CD8-positive, alpha-beta memory T cell (primary cell): Measurements from ENCODE around the gene CISH. TPM values are rescaled to one million over a fixed set of nuclear protein-coding genes. Genes with fewer than 3 reads are reported as not detected.

Experiments
- CTCF ChIA-PET: fragments of 350-600 bp; sonication (Branson Sonifier 250); formaldehyde crosslinking; loops from one replicate; lab custom pipeline; 2021; ENCODE audit warnings: antibody characterized with exemption; lab: Charles Lee
- POLR2A ChIA-PET: fragments of 350-600 bp; sonication (Branson Sonifier 250); formaldehyde crosslinking; loops from one replicate; lab custom pipeline; 2021; ENCODE audit warnings: antibody characterized with exemption; lab: Charles Lee
- DNase-seq, 5 donors: peaks; one replicate each; pipeline versions ENCODE4 v3.0.0 to v3.0.0-alpha.2; 2020 to 2022; ENCODE audit warnings: mixed read lengths in 1 of 5
- H3K27ac ChIP-seq: one replicate; pipeline ENCODE4 v1.7.0; 2013; ENCODE audit warnings: low read depth, mild to moderate bottlenecking, low read length, moderate library complexity
- H3K27me3 ChIP-seq: 2 replicates; pipeline ENCODE4 v1.7.0; 2013; ENCODE audit warnings: low read length, mild to moderate bottlenecking; ENCODE audit not compliant: insufficient read depth, poor library complexity, severe bottlenecking
- H3K36me3 ChIP-seq: 2 replicates; pipeline ENCODE4 v1.7.0; 2013; ENCODE audit warnings: mild to moderate bottlenecking, low read length, moderate library complexity; ENCODE audit not compliant: insufficient read depth
- H3K4me1 ChIP-seq: 2 replicates; pipeline ENCODE4 v1.7.0; 2013; ENCODE audit warnings: mild to moderate bottlenecking, low read length, moderate library complexity; ENCODE audit not compliant: insufficient read depth
- H3K4me3 ChIP-seq: 2 replicates; pipeline ENCODE4 v1.7.0; 2013; ENCODE audit warnings: mild to moderate bottlenecking, low read length
- H3K9me3 ChIP-seq: 2 replicates; pipeline ENCODE4 v1.7.0; 2013; ENCODE audit warnings: mild to moderate bottlenecking, low read length
- H3K27ac Mint-ChIP-seq, 8 donors: one replicate each; pipeline ENCODE4 v1.8.0; 2020 to 2021; ENCODE audit warnings: mixed read lengths in 8 of 8, mild to moderate bottlenecking in 6 of 8, inconsistent platforms in 3 of 8, moderate library complexity in 3 of 8
- H3K27me3 Mint-ChIP-seq, 2 donors: one replicate each; pipeline ENCODE4 v1.8.0; 2020 to 2021; ENCODE audit warnings: mixed read lengths in 2 of 2, mild to moderate bottlenecking in 1 of 2, moderate library complexity in 1 of 2
- H3K36me3 Mint-ChIP-seq, 3 donors: one replicate each; pipeline ENCODE4 v1.8.0; 2020 to 2021; ENCODE audit warnings: mixed read lengths in 3 of 3, inconsistent platforms in 1 of 3, mild to moderate bottlenecking in 1 of 3
- H3K4me1 Mint-ChIP-seq, 3 donors: one replicate each; pipeline ENCODE4 v1.8.0; 2020 to 2021; ENCODE audit warnings: mixed read lengths in 3 of 3, inconsistent platforms in 1 of 3, mild to moderate bottlenecking in 1 of 3
- H3K4me3 Mint-ChIP-seq, 7 donors: one replicate each; pipeline ENCODE4 v1.8.0; 2020 to 2021; ENCODE audit warnings: mixed read lengths in 7 of 7, mild to moderate bottlenecking in 6 of 7, moderate library complexity in 4 of 7, inconsistent platforms in 2 of 7
- H3K9me3 Mint-ChIP-seq, 5 donors: one replicate each; pipeline ENCODE4 v1.8.0; 2020 to 2022; ENCODE audit warnings: mixed read lengths in 5 of 5, mild to moderate bottlenecking in 3 of 5, moderate library complexity in 2 of 5, inconsistent platforms in 1 of 5
- polyA plus RNA-seq: library from polyadenylated mRNA; unstranded; fragments of 300-500 nt; fragmentation: Illumina TruSeq; gene quantifications from one replicate; pipeline ENCODE4 v1.2.3, GENCODE V29; 2021
- total RNA-seq, 2 experiments: library from RNA; stranded (reverse); gene quantifications; one replicate each; pipeline ENCODE4 v1.2.3, GENCODE V29; 2021

The CISH gene
- total and polyA plus RNA-seq, 3 experiments from 2014 or later: 92.8 to 222 (median 216) TPM

DNA sequence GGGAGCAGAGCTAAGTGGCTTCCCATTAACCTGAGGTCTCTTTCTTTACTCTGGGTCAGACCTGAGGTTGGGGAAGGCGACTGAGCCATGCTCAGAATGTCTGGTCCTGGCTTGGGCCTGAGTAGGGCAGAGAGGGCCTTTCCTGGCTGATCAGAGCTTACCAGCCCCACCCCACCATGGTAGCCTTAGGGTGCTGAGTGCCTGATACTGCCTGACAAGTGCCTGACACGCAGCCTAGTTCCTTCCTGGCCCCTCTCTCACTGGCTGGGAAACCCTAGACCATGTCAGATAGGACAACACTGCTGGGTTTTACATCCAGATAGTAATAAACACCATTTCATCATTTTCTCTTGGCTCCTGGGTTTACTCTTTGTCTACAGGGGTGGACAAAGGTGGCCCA lies 37.4 kb upstream of the CISH start:
- peaks cover 0 to 57% (median 8%) of the 10 kb centered on the region in 3 donors for H3K36me3 Mint-ChIP-seq
- peaks cover 23% of the 10 kb centered on the region for H3K36me3 ChIP-seq
- H3K9me3 Mint-ChIP-seq: no peaks in the 10 kb centered on the region
- H3K27me3 Mint-ChIP-seq: no peaks in the 10 kb centered on the region
- ChIA-PET POLR2A (no interaction called here), CTCF (interaction anchor here (15.8 kb wide), 1 partner anchor 29 kb away, joined by 277 read pairs; the partner anchor contains the start of genes CISH and MAPKAPK3)
- H3K27me3 ChIP-seq: no peaks in the 10 kb centered on the region
- H3K4me3 ChIP-seq: no peak overlapping the region
- peaks cover 3% of the 10 kb centered on the region for H3K4me1 ChIP-seq
- no peak for DNase-seq
- H3K27ac ChIP-seq: no peak overlapping the region
- H3K27ac Mint-ChIP-seq: peak overlapping the region in 3 of 8 donors; percentile 23 to 34 (median 32)
- no peak overlapping the region for H3K4me3 Mint-ChIP-seq
- H3K9me3 ChIP-seq: no peaks in the 10 kb centered on the region
- H3K4me1 Mint-ChIP-seq: peaks cover 0 to 3% (median 0%) of the 10 kb centered on the region in 3 donors

DNA sequence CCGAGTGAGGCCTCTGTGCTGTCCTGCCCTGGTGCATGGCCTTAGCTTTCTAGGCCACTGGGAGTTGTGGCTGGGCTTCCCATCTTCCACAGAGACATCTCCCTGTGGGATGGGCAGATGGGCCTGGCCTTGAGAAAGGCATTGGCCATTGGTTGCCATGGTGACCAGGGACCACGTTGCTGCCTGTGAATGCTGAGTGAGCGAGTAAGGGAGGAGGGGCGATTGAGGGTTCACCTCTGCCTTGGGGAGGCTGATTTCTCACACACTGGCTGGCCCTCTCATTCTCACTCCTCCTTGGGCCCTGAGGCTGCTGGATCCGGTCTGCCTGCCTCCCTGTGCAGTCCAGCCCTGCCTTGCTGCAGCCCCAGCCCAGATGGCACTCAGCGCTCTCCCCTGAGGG lies 36.7 kb upstream of the CISH start:
- no peak overlapping the region for H3K4me3 ChIP-seq
- Mint-ChIP-seq H3K36me3 (peaks cover 0 to 63% (median 8%) of the 10 kb centered on the region in 3 donors), H3K27me3 (no peaks in the 10 kb centered on the region), H3K4me3 (no peak overlapping the region), H3K4me1 (peaks cover 0 to 3% (median 0%) of the 10 kb centered on the region in 3 donors), H3K27ac (peak overlapping the region in 3 of 8 donors; percentile 9 to 87 (median 43)), H3K9me3 (no peaks in the 10 kb centered on the region)
- POLR2A ChIA-PET: no interaction called here
- H3K27me3 ChIP-seq: no peaks in the 10 kb centered on the region
- no peak overlapping the region for H3K27ac ChIP-seq
- DNase-seq: no peak
- no peaks in the 10 kb centered on the region for H3K9me3 ChIP-seq
- CTCF ChIA-PET: interaction anchor here (15.8 kb wide), 1 partner anchor 29 kb away, joined by 277 read pairs; the partner anchor contains the start of genes CISH and MAPKAPK3
- peaks cover 3% of the 10 kb centered on the region for H3K4me1 ChIP-seq
- H3K36me3 ChIP-seq: peaks cover 26% of the 10 kb centered on the region

DNA sequence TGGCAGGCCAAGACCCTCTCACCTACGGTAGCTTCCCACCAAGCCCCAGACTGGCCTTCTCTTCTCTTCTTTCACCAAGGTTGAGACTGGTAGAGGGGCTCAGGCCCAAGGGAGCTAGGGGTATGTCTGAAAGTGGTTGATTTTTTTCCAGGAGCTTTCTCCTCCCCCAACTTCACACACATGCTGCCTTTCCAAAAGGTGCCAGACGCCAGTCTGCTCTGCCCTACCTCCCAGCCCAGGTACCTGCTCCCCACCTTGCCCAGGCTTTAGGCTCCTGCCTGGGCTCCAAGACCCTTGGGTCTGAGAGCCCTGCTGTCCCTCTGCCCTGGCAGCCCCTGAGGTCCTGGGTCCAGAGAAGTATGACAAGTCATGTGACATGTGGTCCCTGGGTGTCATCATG lies 33.8 kb upstream of the CISH start:
- no peaks in the 10 kb centered on the region for H3K27me3 ChIP-seq
- Mint-ChIP-seq H3K27me3 (no peaks in the 10 kb centered on the region), H3K4me1 (no peaks in the 10 kb centered on the region), H3K4me3 (no peak overlapping the region), H3K27ac (peak overlapping the region in 2 of 8 donors; percentile 74 to 86), H3K9me3 (no peaks in the 10 kb centered on the region), H3K36me3 (peaks cover 0 to 91% (median 8%) of the 10 kb centered on the region in 3 donors)
- no peaks in the 10 kb centered on the region for H3K4me1 ChIP-seq
- no peak overlapping the region for H3K4me3 ChIP-seq
- no peak overlapping the region for H3K27ac ChIP-seq
- POLR2A ChIA-PET: no interaction called here
- CTCF ChIA-PET: interaction anchor here (1.5 to 15.8 kb wide), 2 partner anchors 12 to 26 kb away, joined by 3 to 277 read pairs; partner anchors contain the start of genes CISH and MAPKAPK3
- H3K9me3 ChIP-seq: no peaks in the 10 kb centered on the region
- H3K36me3 ChIP-seq: peaks cover 42% of the 10 kb centered on the region
- DNase-seq: no peak

DNA sequence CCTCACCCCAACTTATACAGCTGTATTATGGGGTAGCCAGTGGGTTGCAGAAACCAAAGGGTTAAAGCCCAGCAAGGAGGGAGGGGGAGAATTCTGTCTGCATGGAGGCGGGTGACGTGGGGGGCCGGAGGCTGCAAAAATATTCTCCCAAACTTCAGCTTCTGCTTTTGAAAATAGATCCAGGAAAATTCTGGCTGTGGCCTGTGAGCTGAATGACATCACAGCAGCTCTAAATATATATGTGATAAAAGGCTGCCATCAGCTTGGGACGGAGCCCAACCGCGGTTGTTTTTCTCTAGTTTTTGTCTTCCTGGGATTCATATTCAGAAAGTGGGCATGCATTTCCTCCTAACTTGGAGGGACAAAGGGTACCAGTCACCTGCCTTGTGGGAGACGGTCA lies 33.0 kb upstream of the CISH start:
- Mint-ChIP-seq H3K4me3 (no peak overlapping the region), H3K36me3 (peaks cover 0 to 96% (median 8%) of the 10 kb centered on the region in 3 donors), H3K27me3 (no peaks in the 10 kb centered on the region), H3K27ac (peak overlapping the region in 4 of 8 donors; percentile 6 to 81 (median 36)), H3K4me1 (no peaks in the 10 kb centered on the region), H3K9me3 (no peaks in the 10 kb centered on the region)
- POLR2A ChIA-PET: no interaction called here
- no peaks in the 10 kb centered on the region for H3K4me1 ChIP-seq
- no peak overlapping the region for H3K27ac ChIP-seq
- DNase-seq: no peak
- CTCF ChIA-PET: interaction anchor here (1.5 to 15.8 kb wide), 2 partner anchors 13 to 25 kb away, joined by 3 to 277 read pairs; partner anchors contain the start of genes CISH and MAPKAPK3
- no peak overlapping the region for H3K4me3 ChIP-seq
- H3K36me3 ChIP-seq: peaks cover 47% of the 10 kb centered on the region
- H3K9me3 ChIP-seq: no peaks in the 10 kb centered on the region
- H3K27me3 ChIP-seq: no peaks in the 10 kb centered on the region

DNA sequence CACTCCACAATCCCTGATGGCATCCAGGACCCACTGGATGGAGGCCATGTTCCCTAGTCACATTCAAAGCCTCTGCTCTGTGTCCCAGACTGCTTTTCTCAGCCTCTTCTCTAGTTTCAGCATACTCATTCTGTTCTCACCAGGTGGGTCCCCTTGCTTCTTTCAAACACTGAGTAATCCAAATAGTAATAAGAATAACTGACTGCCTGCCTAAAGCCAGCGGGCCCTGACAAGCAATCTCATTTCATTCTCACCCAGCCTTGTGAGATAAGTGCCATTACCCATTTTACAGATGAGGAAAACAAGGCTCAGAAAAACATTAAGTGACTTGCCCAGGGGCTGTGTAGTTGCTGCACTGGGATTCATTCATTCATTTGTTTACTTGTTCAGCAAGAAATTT lies 30.8 kb upstream of the CISH start:
- Histone ChIP-seq H3K27me3 (no peaks in the 10 kb centered on the region), H3K9me3 (no peaks in the 10 kb centered on the region), H3K27ac (no peak overlapping the region), H3K36me3 (peaks cover 36% of the 10 kb centered on the region), H3K4me1 (peaks cover 6% of the 10 kb centered on the region), H3K4me3 (no peak overlapping the region)
- Mint-ChIP-seq H3K27ac (peak overlapping the region in 2 of 8 donors; percentile 17 to 87), H3K4me1 (peaks cover 7 to 17% (median 9%) of the 10 kb centered on the region in 3 donors), H3K36me3 (peaks cover 0 to 92% (median 4%) of the 10 kb centered on the region in 3 donors), H3K27me3 (no peaks in the 10 kb centered on the region), H3K4me3 (no peak overlapping the region), H3K9me3 (no peaks in the 10 kb centered on the region)
- ChIA-PET CTCF (no interaction called here), POLR2A (no interaction called here)
- no peak for DNase-seq

DNA sequence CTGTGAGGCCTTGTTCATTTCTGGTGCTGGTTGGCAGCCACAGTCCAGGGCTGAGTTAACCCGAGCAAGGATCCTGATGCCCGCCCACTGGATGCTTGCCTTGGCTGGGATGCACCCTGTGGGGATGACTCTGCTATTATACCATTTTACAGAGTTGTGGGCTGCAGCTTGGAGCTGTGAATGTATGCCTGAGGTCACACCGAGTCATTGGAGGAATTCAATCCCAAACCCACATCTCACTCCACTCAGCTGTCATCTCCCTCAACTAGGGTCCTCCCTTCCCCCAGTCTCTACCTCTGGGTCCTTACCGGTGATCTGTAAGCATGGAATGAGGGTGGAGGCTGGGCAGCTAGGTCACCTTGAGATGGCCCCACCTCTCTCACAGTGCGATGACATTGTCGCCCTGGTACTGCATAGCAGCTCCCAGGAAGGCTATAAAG lies 27.5 kb upstream of the CISH start:
- H3K27ac ChIP-seq: no peak overlapping the region
- peaks cover 25% of the 10 kb centered on the region for H3K36me3 ChIP-seq
- DNase-seq: no peak
- Mint-ChIP-seq H3K27me3 (no peaks in the 10 kb centered on the region), H3K4me3 (no peak overlapping the region), H3K9me3 (no peaks in the 10 kb centered on the region), H3K36me3 (peaks cover 0 to 63% (median 0%) of the 10 kb centered on the region in 3 donors), H3K27ac (peak overlapping the region in 6 of 8 donors; percentile 38 to 87 (median 68)), H3K4me1 (peaks cover 26 to 40% (median 28%) of the 10 kb centered on the region in 3 donors)
- peaks cover 25% of the 10 kb centered on the region for H3K4me1 ChIP-seq
- no peaks in the 10 kb centered on the region for H3K27me3 ChIP-seq
- no peaks in the 10 kb centered on the region for H3K9me3 ChIP-seq
- ChIA-PET POLR2A (no interaction called here), CTCF (interaction anchor here (2.5 to 3.5 kb wide), 2 partner anchors 13 to 22 kb away, joined by 6 to 13 read pairs; partner anchors contain the start of gene MAPKAPK3)
- no peak overlapping the region for H3K4me3 ChIP-seq

DNA sequence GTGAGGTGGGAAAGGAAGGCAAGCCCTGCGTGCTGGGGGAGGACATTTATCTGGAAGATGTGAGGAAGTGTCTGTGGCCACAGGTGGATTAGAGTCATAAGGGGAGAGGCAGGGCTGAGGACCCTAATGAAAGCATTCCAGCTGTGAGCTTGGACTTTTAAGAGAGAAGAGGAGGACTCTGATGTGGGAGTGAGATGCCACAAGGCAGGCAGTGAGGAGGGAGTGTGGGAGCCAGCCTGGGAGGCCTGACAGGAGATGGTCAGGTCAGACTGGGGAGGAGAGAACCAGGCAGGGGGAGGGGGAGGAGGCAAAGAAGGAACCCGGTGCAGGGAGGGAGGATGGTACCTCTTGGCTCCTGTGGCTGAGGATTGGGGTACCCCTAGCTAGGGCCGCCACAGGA lies 26.4 kb upstream of the CISH start:
- Mint-ChIP-seq H3K4me1 (peaks cover 37 to 51% (median 40%) of the 10 kb centered on the region in 3 donors), H3K36me3 (peaks cover 0 to 54% (median 0%) of the 10 kb centered on the region in 3 donors), H3K27me3 (no peaks in the 10 kb centered on the region), H3K9me3 (no peaks in the 10 kb centered on the region), H3K27ac (peak overlapping the region; percentile 6 to 88 (median 69)), H3K4me3 (no peak overlapping the region)
- no peak overlapping the region for H3K27ac ChIP-seq
- CTCF ChIA-PET: interaction anchor here (2.5 to 3.5 kb wide), 2 partner anchors 15 to 21 kb away, joined by 6 to 13 read pairs; partner anchors contain the start of gene MAPKAPK3
- H3K27me3 ChIP-seq: no peaks in the 10 kb centered on the region
- peaks cover 33% of the 10 kb centered on the region for H3K4me1 ChIP-seq
- H3K36me3 ChIP-seq: peaks cover 21% of the 10 kb centered on the region
- POLR2A ChIA-PET: no interaction called here
- no peaks in the 10 kb centered on the region for H3K9me3 ChIP-seq
- H3K4me3 ChIP-seq: no peak overlapping the region
- no peak for DNase-seq

DNA sequence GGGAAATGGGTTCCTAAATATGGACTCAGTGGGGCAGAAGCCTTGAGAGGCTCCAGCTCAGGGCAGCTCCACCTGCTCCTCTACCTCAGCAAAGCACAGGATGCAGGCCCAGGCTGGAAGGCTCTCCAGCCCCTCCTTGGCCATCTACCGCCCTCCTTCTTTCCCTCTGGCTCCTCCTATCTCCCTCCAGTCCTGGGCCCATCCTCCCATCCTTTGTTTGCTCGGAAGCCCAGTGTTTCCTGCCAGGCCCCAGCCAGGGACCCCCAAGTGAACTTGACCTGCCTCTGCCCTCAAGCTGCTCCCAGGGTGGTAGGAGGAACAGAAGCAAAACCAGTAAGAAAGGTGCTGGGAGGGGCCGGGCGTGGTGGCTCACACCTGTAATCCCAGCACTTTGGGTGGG lies 25.4 kb upstream of the CISH start:
- ChIA-PET CTCF (interaction anchor here (1.0 to 2.5 kb wide), 2 partner anchors 13 to 20 kb away, joined by 3 to 6 read pairs; partner anchors contain the start of gene MAPKAPK3), POLR2A (no interaction called here)
- Mint-ChIP-seq H3K9me3 (no peaks in the 10 kb centered on the region), H3K27me3 (no peaks in the 10 kb centered on the region), H3K27ac (peak overlapping the region in 6 of 8 donors; percentile 27 to 83 (median 64)), H3K4me1 (peaks cover 46 to 61% (median 49%) of the 10 kb centered on the region in 3 donors), H3K4me3 (no peak overlapping the region), H3K36me3 (peaks cover 0 to 50% (median 0%) of the 10 kb centered on the region in 3 donors)
- Histone ChIP-seq H3K9me3 (no peaks in the 10 kb centered on the region), H3K27me3 (no peaks in the 10 kb centered on the region), H3K27ac (no peak overlapping the region), H3K4me1 (peaks cover 42% of the 10 kb centered on the region), H3K4me3 (no peak overlapping the region), H3K36me3 (peaks cover 21% of the 10 kb centered on the region)
- DNase-seq: no peak
